NCI-H345 treated with DMSO at 0.1 percent for 48 hours (cell line): ENCODE data around the gene SIGLEC6.

Experiments
- DNase-seq: peaks from one replicate; lab custom pipeline; 2025; ENCODE audit not compliant: unreplicated experiment; lab: John Stamatoyannopoulos, UW

Gene SIGLEC6

DNA sequence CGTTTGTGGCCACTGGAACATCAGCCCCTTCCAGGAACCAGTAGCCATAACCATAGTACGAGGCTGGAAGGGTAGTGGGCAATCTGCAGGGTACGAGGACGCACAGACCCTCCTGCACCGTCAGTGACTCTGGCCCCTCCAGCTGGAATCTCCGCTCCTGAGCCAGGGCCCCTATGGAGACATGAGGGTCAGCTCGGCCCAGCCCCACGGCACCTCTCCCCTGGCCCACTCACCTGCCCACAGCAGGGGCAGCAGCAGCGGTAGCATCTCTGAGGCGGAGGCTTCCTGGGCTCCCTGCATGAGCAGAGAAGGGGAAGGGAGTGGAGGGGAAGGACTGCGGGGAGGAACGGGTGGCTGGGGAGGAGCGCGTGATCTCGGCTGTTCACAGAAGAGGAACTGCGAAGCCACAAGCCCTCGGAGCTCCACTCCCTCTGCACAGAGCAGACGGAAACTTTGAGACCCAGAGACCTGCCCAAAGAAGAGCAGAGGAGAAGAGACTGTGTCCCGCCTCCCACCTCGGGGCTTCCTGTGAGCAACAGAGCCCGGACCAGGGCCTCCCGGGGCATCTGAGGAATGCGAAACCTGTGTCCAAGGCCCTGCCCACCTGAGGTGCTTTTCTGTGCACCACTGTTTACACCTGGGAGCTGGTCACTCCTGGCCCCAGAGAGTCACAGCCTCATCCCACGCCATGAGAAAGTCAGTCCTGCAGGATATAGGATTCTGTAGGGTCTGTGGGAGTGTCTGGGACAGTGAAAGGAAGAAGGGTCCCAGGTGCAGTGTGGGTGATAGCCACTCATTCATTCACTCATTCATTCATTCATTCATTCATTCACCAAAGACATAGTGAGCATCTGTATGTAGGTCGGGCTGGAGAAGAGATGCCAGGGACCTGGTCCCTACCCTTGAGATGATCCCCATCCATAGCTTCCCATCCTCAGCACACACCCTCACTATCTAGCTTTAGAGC, at the start of gene SIGLEC6:
TSS of gene SIGLEC6 (minus strand) at position 322 of the 967 bp plus-strand sequence. CDS start at position 300, 22 bp downstream.
- no peak for DNase-seq

- DNase-seq: no peak
Observed at GRCh38 chr19:51576850-51577249, 45.4 kb upstream of the SIGLEC6 start.

DNA sequence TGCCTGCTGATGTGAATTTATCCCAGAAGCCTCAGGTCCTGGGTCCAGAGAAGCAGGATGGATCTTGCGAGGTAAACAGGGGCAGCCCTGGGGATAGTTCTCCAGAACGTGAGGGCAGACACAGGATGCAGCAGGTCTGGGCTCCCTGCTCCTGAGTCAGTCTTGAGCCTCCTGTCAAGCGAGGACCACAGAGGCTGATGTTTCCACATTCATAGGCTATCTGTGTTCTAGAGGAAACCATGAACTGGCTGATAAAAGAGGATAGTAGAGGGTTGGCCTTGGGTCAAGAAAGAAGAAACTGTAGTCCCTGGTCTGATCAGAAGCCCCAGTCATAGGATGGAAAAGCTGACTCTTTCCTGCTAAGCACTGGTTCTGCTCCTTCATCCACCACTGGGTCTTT, 41.9 kb upstream of the SIGLEC6 start:
- no peak for DNase-seq

DNA sequence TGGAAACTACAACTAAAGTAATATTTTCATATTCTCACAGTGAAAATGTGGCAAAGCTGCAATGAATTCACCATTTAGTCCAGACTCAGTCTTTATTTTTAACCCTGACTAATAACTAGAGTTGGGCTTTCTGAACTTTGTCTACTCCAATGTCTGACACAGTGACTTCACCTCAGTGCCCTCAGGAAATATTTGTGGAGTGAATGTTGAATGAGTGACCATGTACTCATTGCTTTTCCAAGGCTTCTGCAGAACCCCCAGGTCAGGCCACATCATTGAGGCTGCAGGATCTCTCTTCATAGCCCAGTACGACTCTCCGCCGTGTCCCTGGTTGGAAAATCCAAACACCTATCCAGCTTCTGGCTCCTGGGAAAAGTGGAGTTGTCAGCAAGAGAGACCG, 41.4 kb upstream of the SIGLEC6 start:
- DNase-seq: no peak

- DNase-seq: no peak
Observed at GRCh38 chr19:51572410-51572809, 40.9 kb upstream of the SIGLEC6 start.

- DNase-seq: no peak
Observed at GRCh38 chr19:51571599-51571998, 40.1 kb upstream of the SIGLEC6 start.

GRCh38 chr19:51570962-51571575, 39.6 kb upstream of the SIGLEC6 start, which contains the start of gene ZNF175:
TSS of gene ZNF175 (plus strand) at chr19:51571283. CDS start at chr19:51573330, 2,047 bp downstream.
- DNase-seq: no peak

GRCh38 chr19:51568456-51568855, 37.0 kb upstream of the SIGLEC6 start:
- DNase-seq: no peak

- DNase-seq: no peak
Observed at GRCh38 chr19:51567583-51567982, 36.1 kb upstream of the SIGLEC6 start.

- DNase-seq: no peak
Observed at GRCh38 chr19:51566489-51567100, 35.1 kb upstream of the SIGLEC6 start.

- DNase-seq: no peak
Observed at GRCh38 chr19:51565583-51565982, 34.1 kb upstream of the SIGLEC6 start.

- DNase-seq: no peak
Observed at GRCh38 chr19:51564791-51565190, 33.3 kb upstream of the SIGLEC6 start.

DNA sequence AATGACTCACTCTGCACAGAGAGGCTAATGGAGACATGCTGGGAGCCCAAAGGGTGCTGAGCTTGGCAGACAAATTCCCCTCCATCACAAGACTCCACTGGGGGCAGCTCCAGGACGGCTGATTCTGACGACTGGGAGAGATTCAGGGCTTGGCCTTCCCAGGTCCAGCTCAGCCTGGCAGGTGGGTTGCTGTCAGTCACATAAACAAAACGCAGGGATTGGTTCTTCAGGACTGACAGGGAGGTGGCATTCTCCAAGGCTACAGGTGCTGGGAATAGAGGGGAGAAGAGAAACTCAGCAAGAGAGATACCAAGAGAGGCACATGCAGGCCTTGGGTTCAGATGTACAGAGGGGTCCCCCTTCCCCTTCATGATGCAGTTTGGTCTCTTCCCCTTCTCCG, 28.9 kb upstream of the SIGLEC6 start:
- no peak for DNase-seq

- DNase-seq: no peak
Observed at GRCh38 chr19:51559240-51559639, 27.8 kb upstream of the SIGLEC6 start.

GRCh38 chr19:51552996-51553725, 21.7 kb upstream of the SIGLEC6 start:
- DNase-seq: no peak

GRCh38 chr19:51552608-51552995, 21.1 kb upstream of the SIGLEC6 start:
- DNase-seq: no peak

DNA sequence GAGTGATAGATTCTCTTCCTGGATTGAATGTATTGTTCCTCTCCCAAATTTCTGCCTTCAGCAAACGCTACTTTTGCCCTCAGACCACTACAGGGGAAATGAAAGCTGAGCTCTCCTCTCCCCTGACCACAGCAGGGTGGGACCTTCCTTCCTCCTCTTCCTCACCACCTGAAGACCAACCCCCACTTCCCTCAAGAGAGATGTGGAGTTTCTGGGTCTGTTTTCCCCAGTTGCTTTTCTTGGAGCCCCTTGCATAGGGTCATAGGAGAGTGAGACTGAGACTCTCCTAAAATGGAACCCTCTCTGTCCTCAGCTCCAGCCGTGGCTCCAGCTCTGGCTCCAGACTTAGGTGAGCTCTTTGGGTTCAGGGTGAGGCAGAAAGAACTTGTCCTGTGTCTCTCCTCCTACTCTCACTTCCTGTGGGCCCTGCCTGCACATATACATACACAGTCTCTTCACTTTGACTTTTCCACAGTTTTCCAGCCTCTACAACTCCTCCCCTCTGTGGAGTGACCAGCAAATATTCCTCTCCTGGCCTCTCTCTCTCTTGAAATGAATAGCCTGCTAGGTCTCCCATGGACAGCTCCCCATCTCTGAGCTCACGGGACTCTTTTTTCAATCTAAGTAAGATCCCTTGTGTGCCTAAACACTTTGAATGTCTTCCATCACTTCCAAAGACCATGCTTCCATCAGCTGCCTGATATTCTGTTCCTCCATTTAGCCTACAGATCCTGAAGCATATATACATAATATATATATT, 20.4 kb upstream of the SIGLEC6 start:
- DNase-seq: no peak

GRCh38 chr19:51550848-51551672, 19.6 kb upstream of the SIGLEC6 start:
- DNase-seq: no peak

DNA sequence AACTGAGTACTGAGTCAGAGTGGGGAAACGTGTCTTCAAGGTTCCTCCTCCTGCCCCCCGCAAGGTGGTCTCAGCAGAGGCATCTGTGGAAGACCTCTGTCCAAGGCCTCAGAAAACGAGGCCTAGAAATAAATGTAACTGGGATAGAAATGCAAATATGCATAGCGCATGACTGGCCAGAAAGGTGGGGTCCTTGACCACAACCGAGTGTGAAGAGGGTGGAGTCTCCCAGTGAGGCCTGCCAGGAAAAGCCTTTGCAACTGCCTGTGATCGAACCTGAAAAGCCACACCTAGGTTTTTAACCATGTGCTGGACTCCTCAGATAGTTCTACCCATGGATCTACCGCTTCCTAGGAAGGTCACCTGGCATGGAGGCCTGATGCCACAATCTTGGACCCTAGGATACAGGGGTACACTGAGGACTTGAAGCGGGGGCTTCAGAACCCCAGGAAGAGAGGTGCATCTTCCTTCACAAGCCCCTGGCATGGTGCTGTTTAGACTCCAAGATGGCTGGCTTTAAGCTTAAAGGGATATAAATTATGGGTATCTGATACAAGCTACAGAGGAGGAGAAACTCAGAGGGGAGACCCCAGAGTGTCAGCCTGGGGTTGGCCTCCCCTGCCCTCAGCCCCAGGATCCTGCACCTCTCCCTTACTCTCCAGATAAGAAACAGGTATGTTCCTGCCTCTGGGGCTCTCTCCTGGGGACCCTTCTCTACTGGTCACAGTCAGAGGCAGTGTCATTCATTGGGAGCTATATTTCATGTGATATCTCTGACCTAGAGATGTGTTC, 18.3 kb upstream of the SIGLEC6 start:
- DNase-seq: no peak
